Caco-2 (cell line): ENCODE measurements around the gene NDUFB4. TPM values are rescaled to one million over a fixed set of nuclear protein-coding genes. Genes with fewer than 3 reads are reported as not detected.
A peak's percentile ranks its signal among the peaks of the same experiment; 100 is the strongest.

Experiments used
- BruUV-seq: library from RNA; stranded (reverse); fragments of 400-500 nt; replicated peaks from 2 replicates; lab custom pipeline; 2021; lab: Mats Ljungman, UMichigan
- CTCF ChIA-PET: fragments of 300-600 bp; sonication (Branson Sonifier 250); formaldehyde crosslinking; loops from one replicate; lab custom pipeline; 2022; ENCODE audit warnings: antibody characterized with exemption; lab: Charles Lee
- POLR2A ChIA-PET: fragments of 300-600 bp; sonication (Branson Sonifier 250); formaldehyde crosslinking; loops from one replicate; lab custom pipeline; 2022; ENCODE audit warnings: antibody characterized with exemption; lab: Charles Lee
- DNase-seq, 2 experiments: peaks; one replicate each; pipeline versions ENCODE4 v3.0.0 to v3.0.0-alpha.2; 2020 to 2022
- H3K27me3 ChIP-seq: replicated peaks from 2 replicates; pipeline ENCODE4 v1.6.0; 2011; ENCODE audit warnings: low read length; ENCODE audit not compliant: control insufficient read depth, insufficient read depth
- H3K36me3 ChIP-seq: 2 replicates; pipeline ENCODE4 v1.5.1; 2011; ENCODE audit warnings: low read length; ENCODE audit not compliant: control insufficient read depth, insufficient read depth
- H3K4me1 ChIP-seq: fragments of 250-450 bp; sonication (Bioruptor Pico); 2 replicates; pipeline ENCODE4 v1.5.1; 2020; ENCODE audit warnings: mild to moderate bottlenecking
- H3K4me3 ChIP-seq: 2 replicates; pipeline ENCODE4 v1.5.1; 2011; ENCODE audit warnings: low read depth, mild to moderate bottlenecking, control low read depth, low read length
- H3K9me3 ChIP-seq: fragments of 250-450 bp; sonication (Bioruptor Pico); 2 replicates; pipeline ENCODE4 v1.5.1; 2020; ENCODE audit warnings: mild to moderate bottlenecking, moderate library complexity
- H3K27ac Mint-ChIP-seq: one replicate; pipeline ENCODE4 v1.8.0; 2022; ENCODE audit warnings: mixed read lengths; ENCODE audit not compliant: unreplicated experiment
- H3K27me3 Mint-ChIP-seq: one replicate; pipeline ENCODE4 v1.8.0; 2022; ENCODE audit warnings: mixed read lengths; ENCODE audit not compliant: insufficient read depth, unreplicated experiment
- H3K36me3 Mint-ChIP-seq: one replicate; pipeline ENCODE4 v1.8.0; 2022; ENCODE audit warnings: mild to moderate bottlenecking, mixed read lengths; ENCODE audit not compliant: insufficient read depth, unreplicated experiment
- H3K4me1 Mint-ChIP-seq: one replicate; pipeline ENCODE4 v1.8.0; 2022; ENCODE audit warnings: low read depth, mixed read lengths; ENCODE audit not compliant: unreplicated experiment
- H3K4me3 Mint-ChIP-seq: one replicate; pipeline ENCODE4 v1.8.0; 2022; ENCODE audit warnings: mild to moderate bottlenecking, moderate library complexity, mixed read lengths; ENCODE audit not compliant: unreplicated experiment
- H3K9me3 Mint-ChIP-seq: one replicate; pipeline ENCODE4 v1.8.0; 2022; ENCODE audit warnings: mixed read lengths; ENCODE audit not compliant: unreplicated experiment
- intact Hi-C: fragments of 100-400 bp; cut with micrococcal nuclease; formaldehyde crosslinking; loops from one replicate; pipeline ENCODE4 v1.10.0; 2022; ENCODE audit not compliant: unreplicated experiment
- total RNA-seq: library from RNA; stranded (reverse); gene quantifications from 2 replicates; pipeline ENCODE4 v1.2.3, GENCODE V29; 2022
- TF ChIP-seq, protein P1 (sequence below), 2 experiments: fragments of 200-600 bp in 1 of 2; IDR thresholded peaks; 1 replicate in 1 of 2; 2 replicates in 1 of 2; pipeline versions ENCODE4 v1.5.1 to v1.8.0; 2011 to 2022; ENCODE audit warnings: antibody characterized with exemption in 1 of 2, control low read depth in 1 of 2, inconsistent platforms in 1 of 2, low read depth in 1 of 2, low read length in 1 of 2, mild to moderate bottlenecking in 1 of 2, moderate library complexity in 1 of 2; ENCODE audit not compliant: insufficient read depth in 1 of 2, severe bottlenecking in 1 of 2, unreplicated experiment in 1 of 2

NDUFB4 gene
- total RNA-seq, 1 experiment from 2014 or later = 136 TPM

DNA sequence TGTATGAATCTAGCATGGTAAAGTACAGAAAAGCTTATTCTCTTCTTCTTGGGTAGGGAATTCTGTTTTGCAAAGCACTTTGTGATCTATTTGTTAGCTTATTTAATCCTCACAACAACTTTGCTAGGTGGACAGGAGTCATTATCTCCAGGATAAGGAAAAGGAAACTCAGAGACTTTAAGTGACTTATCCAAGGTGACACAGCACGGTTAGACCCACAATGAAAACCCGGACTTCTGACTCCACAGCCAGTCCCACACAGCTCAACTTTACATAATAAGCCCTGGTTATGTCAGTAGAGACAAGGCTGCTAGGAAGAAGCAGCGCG is 384 bp upstream of the NDUFB4 start:
- Mint-ChIP-seq H3K4me3 (peak overlapping the region; percentile 87), H3K27me3 (peaks cover 7% of the 10 kb centered on the region), H3K4me1 (no peaks in the 10 kb centered on the region), H3K36me3 (peaks cover 11% of the 10 kb centered on the region), H3K27ac (peak overlapping the region; percentile 82), H3K9me3 (no peaks in the 10 kb centered on the region)
- BruUV-seq = TSS peak; percentile 27
- Histone ChIP-seq H3K36me3 (peaks cover 3% of the 10 kb centered on the region), H3K27me3 (no peaks in the 10 kb centered on the region), H3K4me1 (no peaks in the 10 kb centered on the region), H3K4me3 (peak overlapping the region; percentile 43), H3K9me3 (no peaks in the 10 kb centered on the region)
- ChIA-PET POLR2A (interaction anchor here (0.5 to 1.8 kb wide), 10 partner anchors 9 to 1132 kb away, joined by 3 to 10 read pairs (median 4); partner anchors contain the start of genes GTF2E1, LRRC58, RABL3 and TMEM39A), CTCF (interaction anchor here (0.6 to 1.9 kb wide), 6 partner anchors 9 to 178 kb away, joined by 3 to 13 read pairs (median 4); no protein-coding TSS in a partner anchor)
- TF ChIP-seq, protein P1, sequence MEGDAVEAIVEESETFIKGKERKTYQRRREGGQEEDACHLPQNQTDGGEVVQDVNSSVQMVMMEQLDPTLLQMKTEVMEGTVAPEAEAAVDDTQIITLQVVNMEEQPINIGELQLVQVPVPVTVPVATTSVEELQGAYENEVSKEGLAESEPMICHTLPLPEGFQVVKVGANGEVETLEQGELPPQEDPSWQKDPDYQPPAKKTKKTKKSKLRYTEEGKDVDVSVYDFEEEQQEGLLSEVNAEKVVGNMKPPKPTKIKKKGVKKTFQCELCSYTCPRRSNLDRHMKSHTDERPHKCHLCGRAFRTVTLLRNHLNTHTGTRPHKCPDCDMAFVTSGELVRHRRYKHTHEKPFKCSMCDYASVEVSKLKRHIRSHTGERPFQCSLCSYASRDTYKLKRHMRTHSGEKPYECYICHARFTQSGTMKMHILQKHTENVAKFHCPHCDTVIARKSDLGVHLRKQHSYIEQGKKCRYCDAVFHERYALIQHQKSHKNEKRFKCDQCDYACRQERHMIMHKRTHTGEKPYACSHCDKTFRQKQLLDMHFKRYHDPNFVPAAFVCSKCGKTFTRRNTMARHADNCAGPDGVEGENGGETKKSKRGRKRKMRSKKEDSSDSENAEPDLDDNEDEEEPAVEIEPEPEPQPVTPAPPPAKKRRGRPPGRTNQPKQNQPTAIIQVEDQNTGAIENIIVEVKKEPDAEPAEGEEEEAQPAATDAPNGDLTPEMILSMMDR (IDR thresholded peaks at IDR 0.05; ENCODE audit: insufficient read depth in 1 of 2, low read depth in 1 of 2, low read length in 1 of 2, severe bottlenecking in 1 of 2, unreplicated experiment in 1 of 2) = no peak
- intact Hi-C loops = loop anchor here (1.0 to 2.0 kb wide), 2 partner anchors 87 to 147 kb away; partner anchors contain the start of genes GTF2E1, HGD and RABL3
- DNase-seq = no peak

GRCh38 chr3:120596853-120597223 is 702 bp downstream of the NDUFB4 start:
- Mint-ChIP-seq H3K4me3 (peak overlapping the region; percentile 87), H3K27ac (peak overlapping the region; percentile 82), H3K36me3 (peaks cover 19% of the 10 kb centered on the region), H3K9me3 (no peaks in the 10 kb centered on the region), H3K4me1 (no peaks in the 10 kb centered on the region), H3K27me3 (peaks cover 5% of the 10 kb centered on the region)
- CTCF ChIA-PET = interaction anchor here (1.4 to 1.9 kb wide), 2 partner anchors 38 to 180 kb away, joined by 6 to 8 read pairs; no protein-coding TSS in a partner anchor
- intact Hi-C loops = loop anchor here (1.0 to 2.0 kb wide), 2 partner anchors 85 to 146 kb away; partner anchors contain the start of genes GTF2E1, HGD and RABL3
- DNase-seq = no peak
- BruUV-seq = no TSS peak
- POLR2A ChIA-PET = interaction anchor here (0.9 to 1.8 kb wide), 2 partner anchors 86 to 145 kb away, joined by 4 to 10 read pairs; partner anchors contain the start of genes GTF2E1 and RABL3
- H3K27me3 ChIP-seq = no peaks in the 10 kb centered on the region
- no peaks in the 10 kb centered on the region for H3K9me3 ChIP-seq
- peak overlapping the region; percentile 74 for H3K4me3 ChIP-seq
- peaks cover 3% of the 10 kb centered on the region for H3K36me3 ChIP-seq
- no peaks in the 10 kb centered on the region for H3K4me1 ChIP-seq
- TF ChIP-seq, protein P1 (IDR thresholded peaks at IDR 0.05; ENCODE audit: insufficient read depth in 1 of 2, low read depth in 1 of 2, low read length in 1 of 2, severe bottlenecking in 1 of 2, unreplicated experiment in 1 of 2) = no peak

GRCh38 chr3:120597445-120598049 is 1.4 kb downstream of the NDUFB4 start:
- peaks cover 19% of the 10 kb centered on the region for H3K36me3 Mint-ChIP-seq
- H3K4me3 Mint-ChIP-seq = peak overlapping the region; percentile 87
- TF ChIP-seq, protein P1 (IDR thresholded peaks at IDR 0.05; ENCODE audit: insufficient read depth in 1 of 2, low read depth in 1 of 2, low read length in 1 of 2, severe bottlenecking in 1 of 2, unreplicated experiment in 1 of 2) = no peak
- ChIA-PET POLR2A (interaction anchor here (0.9 to 1.8 kb wide), 2 partner anchors 85 to 145 kb away, joined by 4 to 10 read pairs; partner anchors contain the start of genes GTF2E1 and RABL3), CTCF (no interaction called here)
- BruUV-seq = no TSS peak
- H3K36me3 ChIP-seq = peaks cover 3% of the 10 kb centered on the region
- peaks cover 5% of the 10 kb centered on the region for H3K27me3 Mint-ChIP-seq
- H3K9me3 Mint-ChIP-seq = no peaks in the 10 kb centered on the region
- H3K4me1 ChIP-seq = no peaks in the 10 kb centered on the region
- DNase-seq = no peak
- no peaks in the 10 kb centered on the region for H3K4me1 Mint-ChIP-seq
- no peaks in the 10 kb centered on the region for H3K9me3 ChIP-seq
- H3K4me3 ChIP-seq = peak overlapping the region; percentile 74; the same call in 1 of the 2 replicates
- H3K27me3 ChIP-seq = no peaks in the 10 kb centered on the region
- intact Hi-C loops = loop anchor here (2.0 kb wide), 1 partner anchor 145 kb away; the partner anchor contains the start of genes GTF2E1 and RABL3
- H3K27ac Mint-ChIP-seq = no peak overlapping the region
